A549 (cell line): ENCODE data around the gene CXCL9. TPM values are rescaled to one million over a fixed set of nuclear protein-coding genes. Genes with fewer than 3 reads are reported as not detected.
"Not testable (repeated sequence)": the region's sequence is repeated elsewhere in the genome, so short reads cannot be mapped to it uniquely, and the experiment has no call there.

Experiments
- ATAC-seq, 2 experiments: fragments of 200-7000 bp in 1 of 2; fragments of >200 bp in 1 of 2; cut with Nextera tagmentation in 1 of 2; cut with Tn5 transposase in 1 of 2; 3 replicates each; pipeline versions ENCODE4 v1.8.0 to v1.9.1; 2018 to 2020; ENCODE audit warnings: mild to moderate bottlenecking in 1 of 2, moderate library complexity in 1 of 2
- CTCF ChIA-PET: fragments of 300-600 bp; sonication (Branson Sonifier 250); formaldehyde crosslinking; extraction: SDS; loops from one replicate; lab custom pipeline; 2021; ENCODE audit warnings: antibody characterized with exemption, inconsistent platforms; lab: Yijun Ruan, JAX
- POLR2A ChIA-PET: fragments of 350-600 bp; formaldehyde crosslinking; extraction: SDS; loops from one replicate; lab custom pipeline; 2021; ENCODE audit warnings: antibody characterized with exemption, inconsistent platforms; lab: Yijun Ruan, JAX
- DNase-seq, 2 experiments: peaks; one replicate each; pipeline versions ENCODE4 v3.0.0 to v3.0.0-alpha.2; 2011 to 2016; ENCODE audit warnings: low read depth in 1 of 2, low spot score in 1 of 2
- FAIRE-seq: peaks from 2 replicates; lab custom pipeline; 2011; peaks lifted over from hg19 to GRCh38; lab: Jason Lieb, UNC
- H3K27ac ChIP-seq, 2 experiments: fragments of >200 bp; sonication (Bioruptor Twin); formaldehyde crosslinking; 3 replicates each; pipeline ENCODE4 v1.5.1; 2016 to 2017
- H3K4me1 ChIP-seq: fragments of >200 bp; sonication (Bioruptor Twin); formaldehyde crosslinking; 3 replicates; pipeline ENCODE4 v1.6.1; 2016
- H3K4me2 ChIP-seq: fragments of >200 bp; sonication (Bioruptor Twin); formaldehyde crosslinking; 3 replicates; pipeline ENCODE4 v1.6.1; 2016
- H3K4me3 ChIP-seq: fragments of >200 bp; sonication (Bioruptor Twin); formaldehyde crosslinking; 3 replicates; pipeline ENCODE4 v1.5.1; 2016
- H3K9me3 ChIP-seq: fragments of >200 bp; sonication (Bioruptor Twin); formaldehyde crosslinking; 3 replicates; pipeline ENCODE4 v1.6.1; 2016
- CBX8 ChIP-seq: fragments of 200-600 bp; sonication (generic); IDR thresholded peaks from 2 replicates; pipeline ENCODE4 v1.6.1; 2016
- CEBPB ChIP-seq, 2 experiments: fragments of >200 bp in 1 of 2; sonication (Bioruptor Twin) in 1 of 2; formaldehyde crosslinking in 1 of 2; IDR thresholded peaks; 2 replicates each; pipeline ENCODE4 v1.6.1; 2012 to 2016
- CHD2 ChIP-seq: fragments of 150-350 bp; IDR thresholded peaks from 2 replicates; pipeline ENCODE4 v1.6.1; 2014; ENCODE audit warnings: low read length; ENCODE audit not compliant: partially characterized antibody
- CHD4 ChIP-seq: fragments of 200-600 bp; sonication (generic); IDR thresholded peaks from 2 replicates; pipeline ENCODE4 v1.6.1; 2016; ENCODE audit warnings: antibody characterized with exemption, mild to moderate bottlenecking, borderline replicate concordance
- E2F6 ChIP-seq: IDR thresholded peaks from 2 replicates; pipeline ENCODE4 v1.6.1; 2012; ENCODE audit warnings: low read depth, borderline replicate concordance
- EHF ChIP-seq: fragments of 250-450 bp; sonication (Bioruptor Pico); IDR thresholded peaks from 2 replicates; pipeline ENCODE4 v1.5.0; 2020; ENCODE audit warnings: mild to moderate bottlenecking
- EHMT2 ChIP-seq: fragments of 200-600 bp; sonication (generic); IDR thresholded peaks from 2 replicates; pipeline ENCODE4 v1.6.1; 2016; ENCODE audit warnings: antibody characterized with exemption, low read depth, mild to moderate bottlenecking, moderate library complexity
- ELK1 ChIP-seq: fragments of 150-350 bp; IDR thresholded peaks from 2 replicates; pipeline ENCODE4 v1.6.1; 2014; ENCODE audit warnings: low read depth, mild to moderate bottlenecking, low read length
- ESRRA ChIP-seq: fragments of 150-350 bp; IDR thresholded peaks from 2 replicates; pipeline ENCODE4 v1.6.1; 2014; ENCODE audit warnings: mild to moderate bottlenecking, low read length, borderline replicate concordance
- FOSB ChIP-seq: fragments of 250-450 bp; sonication (Bioruptor Pico); IDR thresholded peaks from 2 replicates; pipeline ENCODE4 v1.5.0; 2020; ENCODE audit warnings: mild to moderate bottlenecking, moderate library complexity
- FOXS1 ChIP-seq: fragments of 250-450 bp; sonication (Bioruptor Pico); IDR thresholded peaks from 2 replicates; pipeline ENCODE4 v1.5.0; 2020; ENCODE audit warnings: mild to moderate bottlenecking, moderate library complexity
- HEYL ChIP-seq: fragments of 250-450 bp; sonication (Bioruptor Pico); IDR thresholded peaks from 2 replicates; pipeline ENCODE4 v1.8.0; 2021; ENCODE audit warnings: mild to moderate bottlenecking, moderate library complexity
- HOXA7 ChIP-seq: fragments of 250-450 bp; sonication (Bioruptor Pico); IDR thresholded peaks from 2 replicates; pipeline ENCODE4 v1.5.0; 2020; ENCODE audit warnings: mild to moderate bottlenecking, moderate library complexity
- JUNB ChIP-seq: fragments of >200 bp; sonication (Bioruptor Twin); formaldehyde crosslinking; IDR thresholded peaks from 2 replicates; pipeline ENCODE4 v1.6.1; 2016
- KDM5A ChIP-seq: fragments of 200-600 bp; sonication (generic); IDR thresholded peaks from 2 replicates; pipeline ENCODE4 v1.6.1; 2016; ENCODE audit warnings: antibody characterized with exemption, mild to moderate bottlenecking
- MAZ ChIP-seq: fragments of 150-350 bp; IDR thresholded peaks from 2 replicates; pipeline ENCODE4 v1.6.1; 2014; ENCODE audit warnings: antibody characterized with exemption, low read depth, low read length, borderline replicate concordance
- MYC ChIP-seq: IDR thresholded peaks from 2 replicates; pipeline ENCODE4 v1.6.1; 2012; ENCODE audit warnings: mild to moderate bottlenecking, inconsistent platforms, low read length, improper control_type of control experiment, borderline replicate concordance
- POLR2AphosphoS2 ChIP-seq: conservative IDR thresholded peaks from 2 replicates; pipeline ENCODE4 v1.6.1; 2012; ENCODE audit warnings: low read length, improper control_type of control experiment, inconsistent platforms
- RARB ChIP-seq: fragments of 250-450 bp; sonication (Bioruptor Pico); IDR thresholded peaks from 2 replicates; pipeline ENCODE4 v1.8.0; 2021; ENCODE audit warnings: mild to moderate bottlenecking, moderate library complexity
- RCOR1 ChIP-seq: fragments of 150-350 bp; IDR thresholded peaks from 2 replicates; pipeline ENCODE4 v1.6.1; 2014; ENCODE audit warnings: antibody characterized with exemption, low read length, low read depth
- SMC3 ChIP-seq: fragments of >200 bp; sonication (Bioruptor Twin); formaldehyde crosslinking; IDR thresholded peaks from 3 replicates; pipeline ENCODE4 v1.6.1; 2018; ENCODE audit warnings: inconsistent platforms
- SREBF2 ChIP-seq: fragments of 450-650 bp; IDR thresholded peaks from 2 replicates; pipeline ENCODE4 v1.6.1; 2014; ENCODE audit warnings: mild to moderate bottlenecking, moderate library complexity
- TFCP2L1 ChIP-seq: fragments of 250-450 bp; sonication (Bioruptor Pico); IDR thresholded peaks from 2 replicates; pipeline ENCODE4 v1.5.0; 2021; ENCODE audit warnings: mild to moderate bottlenecking
- USF2 ChIP-seq: fragments of 450-650 bp; IDR thresholded peaks from 2 replicates; pipeline ENCODE4 v1.6.1; 2014; ENCODE audit warnings: antibody characterized with exemption
- ZC3H11A ChIP-seq: fragments of 450-650 bp; IDR thresholded peaks from 2 replicates; pipeline ENCODE4 v1.6.1; 2014; ENCODE audit warnings: antibody characterized with exemption, mild to moderate bottlenecking
- ZNF302 ChIP-seq: fragments of 250-450 bp; sonication (Bioruptor Pico); IDR thresholded peaks from 2 replicates; pipeline ENCODE4 v1.9.0; 2021; ENCODE audit warnings: inconsistent platforms, mild to moderate bottlenecking, moderate library complexity
- WGBS: methylation state at CpG from one replicate; pipeline ENCODE4 v1.1.6; 2017; ENCODE audit errors: missing lambda C conversion rate; 5-methylcytosine and 5-hydroxymethylcytosine counted together
- polyA plus RNA-seq, 4 experiments: library from polyadenylated mRNA; depleted of rRNA in 3 of 4; stranded (reverse); fragments of >200 nt; fragmentation: RNase III in 1 of 4; extraction: RNeasy Plus Mini Kit Qiagen cat#74134 plus additional on column Dnase treatment in 1 of 4; gene quantifications; 2 replicates in 3 of 4; 3 replicates in 1 of 4; pipeline ENCODE4 v1.2.3, GENCODE V29; 2011 to 2017
- TF ChIP-seq, protein P1 (sequence below): fragments of 200-600 bp; sonication (generic); IDR thresholded peaks from 2 replicates; pipeline ENCODE4 v1.6.1; 2016; ENCODE audit warnings: antibody characterized with exemption, mild to moderate bottlenecking, moderate library complexity
- TF ChIP-seq, protein P2 (sequence below): IDR thresholded peaks from 2 replicates; pipeline ENCODE4 v1.6.1; 2012

The CXCL9 gene
- polyA plus RNA-seq, 2 of the 4 experiments (the other 2 are of a cell fraction), result not detected

- Histone ChIP-seq H3K4me2 (no peak overlapping the region), H3K27ac (no peak overlapping the region), H3K4me3 (no peak overlapping the region), H3K4me1 (no peaks in the 10 kb centered on the region), H3K9me3 (no peaks in the 10 kb centered on the region)
- DNase-seq (no peak), FAIRE-seq (no peak), ATAC-seq (no peak)
- WGBS, result 9% methylated on average over 1 of the region's 1 CpG
- TF ChIP-seq FOSB (no peak), USF2 (no peak), E2F6 (no peak), FOXS1 (no peak), CEBPB (IDR thresholded peaks at IDR 0.05) (no peak), EHMT2 (no peak), EHF (CRISPR knock-in tag) (no peak), CHD4 (no peak), ZC3H11A (no peak), MYC (no peak), MAZ (no peak), ESRRA (no peak), POLR2AphosphoS2 (no peak), SREBF2 (no peak), JUNB (no peak)
- ChIA-PET CTCF (interaction anchor here (1.1 to 1.4 kb wide), 2 partner anchors 83 to 87 kb away, joined by 3 read pairs; no protein-coding TSS in a partner anchor), POLR2A (no interaction called here)
These were observed 7.0 kb downstream of the CXCL9 start for GRCh38 chr4:76000279-76000678.

DNA sequence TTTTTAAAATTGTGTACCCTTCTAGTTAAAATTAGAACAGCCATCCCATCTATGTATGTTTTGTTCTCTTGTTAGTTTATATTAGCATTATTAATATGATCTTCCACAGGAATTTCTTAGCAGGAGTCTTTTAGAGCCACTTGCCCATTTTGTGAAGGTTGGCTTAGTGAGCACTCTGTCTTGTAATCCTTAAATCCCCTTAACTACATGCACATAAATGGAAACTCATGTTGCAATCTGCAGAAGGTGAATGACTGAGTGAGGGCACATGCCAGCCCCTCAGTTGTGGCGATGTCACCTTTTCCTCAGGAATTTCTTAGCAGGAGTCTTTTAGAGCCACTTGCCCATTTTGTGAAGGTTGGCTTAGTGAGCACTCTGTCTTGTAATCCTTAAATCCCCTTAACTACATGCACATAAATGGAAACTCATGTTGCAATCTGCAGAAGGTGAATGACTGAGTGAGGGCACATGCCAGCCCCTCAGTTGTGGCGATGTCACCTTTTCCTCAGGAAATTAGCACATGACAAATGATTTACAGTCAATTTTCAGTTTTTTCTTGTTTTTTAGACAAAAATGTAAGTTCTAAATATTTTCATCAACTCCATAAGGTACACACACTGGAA, 8.7 kb downstream of the CXCL9 start:
- H3K9me3 ChIP-seq, DNase-seq, H3K4me2 ChIP-seq, POLR2A ChIA-PET, ATAC-seq, H3K27ac ChIP-seq, H3K4me1 ChIP-seq, CTCF ChIA-PET, H3K4me3 ChIP-seq: not testable (repeated sequence)
- peak; percentile 7 for FAIRE-seq
- WGBS, result 85% methylated on average over 2 of the region's 2 CpGs

- H3K4me2 ChIP-seq, result no peak overlapping the region
- ATAC-seq (no peak), DNase-seq (no peak), FAIRE-seq (no peak)
- POLR2A ChIA-PET, result no interaction called here
- no peak overlapping the region for H3K27ac ChIP-seq
- no peaks in the 10 kb centered on the region for H3K4me1 ChIP-seq
- H3K9me3 ChIP-seq, result no peaks in the 10 kb centered on the region
- 40% methylated on average over 2 of the region's 2 CpGs for WGBS
- CTCF ChIA-PET, result interaction anchor here (1.1 to 1.7 kb wide), 2 partner anchors 11 to 82 kb away, joined by 3 to 5 read pairs; no protein-coding TSS in a partner anchor
- no peak overlapping the region for H3K4me3 ChIP-seq
- no peak for TF ChIP-seq USF2
- no peak for TF ChIP-seq SMC3
- TF ChIP-seq CHD2, result no peak
- TF ChIP-seq SREBF2, result no peak
- TF ChIP-seq, protein P1, sequence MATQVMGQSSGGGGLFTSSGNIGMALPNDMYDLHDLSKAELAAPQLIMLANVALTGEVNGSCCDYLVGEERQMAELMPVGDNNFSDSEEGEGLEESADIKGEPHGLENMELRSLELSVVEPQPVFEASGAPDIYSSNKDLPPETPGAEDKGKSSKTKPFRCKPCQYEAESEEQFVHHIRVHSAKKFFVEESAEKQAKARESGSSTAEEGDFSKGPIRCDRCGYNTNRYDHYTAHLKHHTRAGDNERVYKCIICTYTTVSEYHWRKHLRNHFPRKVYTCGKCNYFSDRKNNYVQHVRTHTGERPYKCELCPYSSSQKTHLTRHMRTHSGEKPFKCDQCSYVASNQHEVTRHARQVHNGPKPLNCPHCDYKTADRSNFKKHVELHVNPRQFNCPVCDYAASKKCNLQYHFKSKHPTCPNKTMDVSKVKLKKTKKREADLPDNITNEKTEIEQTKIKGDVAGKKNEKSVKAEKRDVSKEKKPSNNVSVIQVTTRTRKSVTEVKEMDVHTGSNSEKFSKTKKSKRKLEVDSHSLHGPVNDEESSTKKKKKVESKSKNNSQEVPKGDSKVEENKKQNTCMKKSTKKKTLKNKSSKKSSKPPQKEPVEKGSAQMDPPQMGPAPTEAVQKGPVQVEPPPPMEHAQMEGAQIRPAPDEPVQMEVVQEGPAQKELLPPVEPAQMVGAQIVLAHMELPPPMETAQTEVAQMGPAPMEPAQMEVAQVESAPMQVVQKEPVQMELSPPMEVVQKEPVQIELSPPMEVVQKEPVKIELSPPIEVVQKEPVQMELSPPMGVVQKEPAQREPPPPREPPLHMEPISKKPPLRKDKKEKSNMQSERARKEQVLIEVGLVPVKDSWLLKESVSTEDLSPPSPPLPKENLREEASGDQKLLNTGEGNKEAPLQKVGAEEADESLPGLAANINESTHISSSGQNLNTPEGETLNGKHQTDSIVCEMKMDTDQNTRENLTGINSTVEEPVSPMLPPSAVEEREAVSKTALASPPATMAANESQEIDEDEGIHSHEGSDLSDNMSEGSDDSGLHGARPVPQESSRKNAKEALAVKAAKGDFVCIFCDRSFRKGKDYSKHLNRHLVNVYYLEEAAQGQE, result no peak
- no peak for TF ChIP-seq ZNF302 (CRISPR knock-in tag)
- TF ChIP-seq EHMT2, result no peak
- TF ChIP-seq CBX8, result no peak
- no peak for TF ChIP-seq RARB (CRISPR knock-in tag)
- TF ChIP-seq, protein P2, sequence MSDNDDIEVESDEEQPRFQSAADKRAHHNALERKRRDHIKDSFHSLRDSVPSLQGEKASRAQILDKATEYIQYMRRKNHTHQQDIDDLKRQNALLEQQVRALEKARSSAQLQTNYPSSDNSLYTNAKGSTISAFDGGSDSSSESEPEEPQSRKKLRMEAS, result no peak
- TF ChIP-seq RCOR1, result no peak
- no peak for TF ChIP-seq FOXS1
- no peak for TF ChIP-seq HOXA7 (CRISPR knock-in tag)
- no peak for TF ChIP-seq HEYL (CRISPR knock-in tag)
- no peak for TF ChIP-seq ELK1
- TF ChIP-seq TFCP2L1 (CRISPR knock-in tag), result no peak
- no peak for TF ChIP-seq KDM5A
These were observed 9.4 kb downstream of the CXCL9 start for GRCh38 chr4:75997946-75998345.
